HG03342 (cell line): ENCODE results near the gene RAP2C.

Source experiments
- ATAC-seq: cut with Tn5 transposase; IDR thresholded peaks from one replicate; pipeline ENCODE4 v1.9.1; 2021; ENCODE audit warnings: mild to moderate bottlenecking, moderate library complexity; ENCODE audit not compliant: unreplicated experiment

The RAP2C gene

GRCh38 chrX:132219343-132219768 lies at the start of gene RAP2C:
RAP2C (minus strand) TSS chrX:132219447; CDS start chrX:132217268, 2,179 bp downstream.
- peak; percentile 67 for ATAC-seq

- ATAC-seq = no peak
Observed at GRCh38 chrX:132267392-132267791, 48.1 kb upstream of the RAP2C start.

- no peak for ATAC-seq
Observed at GRCh38 chrX:132266583-132267355, 47.5 kb upstream of the RAP2C start.

- no peak for ATAC-seq
Observed at GRCh38 chrX:132263127-132263526, 43.9 kb upstream of the RAP2C start.

GRCh38 chrX:132258509-132258908 lies 39.3 kb upstream of the RAP2C start:
- ATAC-seq = no peak

GRCh38 chrX:132257116-132257515 lies 37.9 kb upstream of the RAP2C start:
- no peak for ATAC-seq

GRCh38 chrX:132236121-132236520 lies 16.9 kb upstream of the RAP2C start:
- ATAC-seq = no peak

GRCh38 chrX:132235488-132235887 lies 16.2 kb upstream of the RAP2C start:
- ATAC-seq = no peak

- ATAC-seq = no peak
Observed at GRCh38 chrX:132231587-132231986, 12.3 kb upstream of the RAP2C start.

GRCh38 chrX:132227383-132228112 lies 8.3 kb upstream of the RAP2C start:
- no peak for ATAC-seq

- ATAC-seq = no peak
Observed at GRCh38 chrX:132226169-132226568, 6.9 kb upstream of the RAP2C start.

- peak; percentile 48 for ATAC-seq
Observed at GRCh38 chrX:132218100-132218812, 991 bp downstream of the RAP2C start.

- ATAC-seq = peak; percentile 65
Observed at GRCh38 chrX:132217203-132218073, 1.8 kb downstream of the RAP2C start.

- no peak for ATAC-seq
Observed at GRCh38 chrX:132216806-132217202, 2.4 kb downstream of the RAP2C start.

- no peak for ATAC-seq
Observed at GRCh38 chrX:132216283-132216682, 3.0 kb downstream of the RAP2C start.

GRCh38 chrX:132214518-132214917 lies 4.7 kb downstream of the RAP2C start:
- ATAC-seq = no peak

GRCh38 chrX:132209527-132209926 lies 9.7 kb downstream of the RAP2C start:
- no peak for ATAC-seq

- ATAC-seq = no peak
Observed at GRCh38 chrX:132208422-132208821, 10.8 kb downstream of the RAP2C start.

- ATAC-seq = no peak
Observed at GRCh38 chrX:132207996-132208395, 11.3 kb downstream of the RAP2C start.

GRCh38 chrX:132206259-132206658 lies 13.0 kb downstream of the RAP2C start:
- no peak for ATAC-seq

GRCh38 chrX:132204629-132205028 lies 14.6 kb downstream of the RAP2C start:
- ATAC-seq = no peak
